Neutrophil (primary cell): ENCODE results near the gene CD55.

Source experiments
- H3K27ac ChIP-seq: fragments of 200-600 bp; sonication (generic); 2 replicates; pipeline ENCODE4 v1.5.1; 2016; ENCODE audit warnings: mild to moderate bottlenecking, moderate library complexity
- H3K27me3 ChIP-seq: fragments of 200-600 bp; sonication (generic); 2 replicates; pipeline ENCODE4 v1.6.0; 2016; ENCODE audit warnings: mild to moderate bottlenecking
- H3K36me3 ChIP-seq: fragments of 200-600 bp; sonication (generic); 2 replicates; pipeline ENCODE4 v1.5.1; 2017
- H3K4me1 ChIP-seq, 2 experiments: fragments of 200-600 bp in 1 of 2; sonication (generic) in 1 of 2; 1 replicate in 1 of 2; 2 replicates in 1 of 2; pipeline versions ENCODE4 v1.5.1 to v1.6.1; 2013 to 2016; ENCODE audit warnings: low read depth in 1 of 2, low read length in 1 of 2, mild to moderate bottlenecking in 1 of 2, moderate library complexity in 1 of 2; ENCODE audit not compliant: control insufficient read depth in 1 of 2, insufficient read depth in 1 of 2
- H3K4me3 ChIP-seq, 2 experiments: fragments of 200-600 bp in 1 of 2; sonication (generic) in 1 of 2; 1 replicate in 1 of 2; 2 replicates in 1 of 2; pipeline ENCODE4 v1.5.1; 2013 to 2016; ENCODE audit warnings: low read depth in 1 of 2, low read length in 1 of 2, mild to moderate bottlenecking in 1 of 2, moderate library complexity in 1 of 2
- H3K9me3 ChIP-seq: fragments of 200-600 bp; sonication (generic); 2 replicates; pipeline ENCODE4 v1.5.1; 2016
- TF ChIP-seq, protein P1 (sequence below): fragments of 200-600 bp; sonication (generic); IDR thresholded peaks from 2 replicates; pipeline ENCODE4 v1.5.1; 2016; ENCODE audit warnings: antibody characterized with exemption

Gene CD55

DNA sequence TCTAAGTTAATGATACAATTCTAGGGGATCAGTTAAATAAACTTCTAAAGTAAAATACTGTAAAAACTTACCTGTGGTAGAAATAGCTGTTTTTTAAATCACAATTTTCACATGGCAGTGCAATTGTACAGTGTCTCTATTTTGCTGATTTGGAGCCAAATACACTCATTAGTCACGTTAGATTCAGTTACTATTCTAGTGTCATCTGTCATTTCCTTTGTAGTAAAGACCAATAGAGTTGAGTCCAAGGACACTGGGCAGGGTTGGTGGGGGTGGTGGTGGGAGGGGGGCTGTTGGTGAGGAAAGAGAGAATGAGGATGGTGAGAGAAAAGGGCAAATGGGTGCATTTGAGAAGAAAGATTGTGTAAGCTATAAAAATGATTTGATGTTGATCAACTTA is 33.6 kb downstream of the CD55 start:
- Histone ChIP-seq H3K27ac (peak overlapping the region; percentile 24), H3K36me3 (peaks cover 87% of the 10 kb centered on the region), H3K27me3 (no peaks in the 10 kb centered on the region), H3K9me3 (no peaks in the 10 kb centered on the region), H3K4me3 (no peak overlapping the region), H3K4me1 (peaks cover 2 to 13% of the 10 kb centered on the region in 2 experiments)
- TF ChIP-seq, protein P1, sequence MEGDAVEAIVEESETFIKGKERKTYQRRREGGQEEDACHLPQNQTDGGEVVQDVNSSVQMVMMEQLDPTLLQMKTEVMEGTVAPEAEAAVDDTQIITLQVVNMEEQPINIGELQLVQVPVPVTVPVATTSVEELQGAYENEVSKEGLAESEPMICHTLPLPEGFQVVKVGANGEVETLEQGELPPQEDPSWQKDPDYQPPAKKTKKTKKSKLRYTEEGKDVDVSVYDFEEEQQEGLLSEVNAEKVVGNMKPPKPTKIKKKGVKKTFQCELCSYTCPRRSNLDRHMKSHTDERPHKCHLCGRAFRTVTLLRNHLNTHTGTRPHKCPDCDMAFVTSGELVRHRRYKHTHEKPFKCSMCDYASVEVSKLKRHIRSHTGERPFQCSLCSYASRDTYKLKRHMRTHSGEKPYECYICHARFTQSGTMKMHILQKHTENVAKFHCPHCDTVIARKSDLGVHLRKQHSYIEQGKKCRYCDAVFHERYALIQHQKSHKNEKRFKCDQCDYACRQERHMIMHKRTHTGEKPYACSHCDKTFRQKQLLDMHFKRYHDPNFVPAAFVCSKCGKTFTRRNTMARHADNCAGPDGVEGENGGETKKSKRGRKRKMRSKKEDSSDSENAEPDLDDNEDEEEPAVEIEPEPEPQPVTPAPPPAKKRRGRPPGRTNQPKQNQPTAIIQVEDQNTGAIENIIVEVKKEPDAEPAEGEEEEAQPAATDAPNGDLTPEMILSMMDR, result no peak

DNA sequence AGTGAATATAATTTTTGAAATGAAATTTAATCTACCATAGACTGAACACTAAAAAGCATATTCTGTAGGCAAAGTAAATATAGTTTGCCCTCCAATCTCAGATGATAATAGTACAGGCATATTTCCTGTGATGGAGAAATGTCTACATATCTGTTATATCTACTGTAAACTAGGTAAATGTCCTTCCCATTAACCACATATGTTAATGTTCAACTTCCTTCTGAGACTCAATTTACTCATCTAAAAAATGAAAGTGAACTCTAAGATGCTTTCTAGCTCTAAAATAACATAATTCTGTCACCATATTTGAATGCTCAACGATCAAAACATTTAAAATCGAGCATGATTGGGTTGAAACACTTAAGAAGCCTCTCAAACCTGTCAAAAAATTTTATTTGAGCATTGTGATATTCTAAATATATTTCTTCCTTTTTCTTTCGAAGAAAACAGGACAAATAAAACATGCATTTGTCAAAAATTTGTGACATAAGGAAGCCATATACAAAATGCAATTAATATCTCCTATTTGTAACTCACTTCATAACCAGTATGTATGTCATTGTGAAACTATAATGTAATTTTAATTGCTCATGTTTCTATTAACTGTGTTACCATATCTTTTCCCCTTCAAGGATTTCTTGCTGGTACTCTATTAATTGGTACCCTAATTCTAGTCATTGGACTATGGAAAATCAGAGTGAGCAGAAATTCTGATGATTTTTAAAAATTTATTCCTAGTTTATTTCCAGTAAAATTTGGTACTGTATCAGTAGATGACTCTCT is 34.2 kb downstream of the CD55 start:
- Histone ChIP-seq H3K4me1 (peaks cover 2 to 13% of the 10 kb centered on the region in 2 experiments), H3K4me3 (no peak overlapping the region), H3K27ac (peak overlapping the region; percentile 2), H3K9me3 (no peaks in the 10 kb centered on the region), H3K27me3 (no peaks in the 10 kb centered on the region), H3K36me3 (peaks cover 91% of the 10 kb centered on the region)
- TF ChIP-seq, protein P1, result no peak

DNA sequence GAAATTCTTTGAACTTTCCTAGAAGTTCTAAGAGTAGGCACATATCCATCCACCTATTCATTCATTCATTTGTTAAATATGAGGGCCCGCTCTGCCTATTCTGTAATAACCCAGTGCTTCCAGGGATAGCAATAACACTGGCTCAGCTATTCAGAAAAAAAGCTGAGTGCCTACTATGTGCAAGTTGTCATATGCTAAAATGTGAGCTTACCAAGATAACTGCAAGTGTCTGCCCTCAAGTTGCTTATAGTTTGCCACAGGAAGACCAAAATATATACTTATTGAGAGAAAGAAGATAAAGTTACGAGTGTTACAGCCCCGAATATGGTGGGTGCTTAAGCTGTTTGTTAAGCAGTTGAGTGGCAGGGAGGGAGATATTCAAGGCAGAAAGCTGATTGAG is 39.6 kb downstream of the CD55 start:
- Histone ChIP-seq H3K4me1 (no peaks in the 10 kb centered on the region), H3K4me3 (no peak overlapping the region), H3K9me3 (no peaks in the 10 kb centered on the region), H3K27ac (no peak overlapping the region), H3K36me3 (peaks cover 85% of the 10 kb centered on the region), H3K27me3 (no peaks in the 10 kb centered on the region)
- TF ChIP-seq, protein P1, result no peak

DNA sequence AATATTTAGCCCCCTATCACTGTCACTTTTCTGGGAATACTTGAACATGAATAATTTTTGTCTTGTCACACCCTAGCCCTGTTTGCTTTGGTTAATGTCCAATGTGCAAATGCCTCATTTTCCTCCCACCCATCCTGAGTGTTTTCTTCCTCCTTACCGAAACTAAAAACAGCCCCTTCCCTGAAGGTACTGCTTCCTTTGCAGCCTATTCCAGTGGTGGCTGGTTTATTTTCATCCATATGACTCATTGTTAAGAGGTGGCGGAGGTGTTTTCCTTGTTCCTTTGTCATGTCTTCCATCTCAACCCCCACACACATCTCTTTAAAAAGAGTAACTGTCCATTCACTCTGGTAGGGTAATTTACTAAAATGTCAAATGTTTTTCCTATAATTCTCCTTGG is 40.4 kb downstream of the CD55 start:
- TF ChIP-seq, protein P1, result no peak
- H3K36me3 ChIP-seq, result peaks cover 85% of the 10 kb centered on the region
- peak overlapping the region; percentile 29 for H3K27ac ChIP-seq
- no peaks in the 10 kb centered on the region for H3K9me3 ChIP-seq
- no peaks in the 10 kb centered on the region for H3K4me1 ChIP-seq
- H3K4me3 ChIP-seq, result no peak overlapping the region
- H3K27me3 ChIP-seq, result no peaks in the 10 kb centered on the region

DNA sequence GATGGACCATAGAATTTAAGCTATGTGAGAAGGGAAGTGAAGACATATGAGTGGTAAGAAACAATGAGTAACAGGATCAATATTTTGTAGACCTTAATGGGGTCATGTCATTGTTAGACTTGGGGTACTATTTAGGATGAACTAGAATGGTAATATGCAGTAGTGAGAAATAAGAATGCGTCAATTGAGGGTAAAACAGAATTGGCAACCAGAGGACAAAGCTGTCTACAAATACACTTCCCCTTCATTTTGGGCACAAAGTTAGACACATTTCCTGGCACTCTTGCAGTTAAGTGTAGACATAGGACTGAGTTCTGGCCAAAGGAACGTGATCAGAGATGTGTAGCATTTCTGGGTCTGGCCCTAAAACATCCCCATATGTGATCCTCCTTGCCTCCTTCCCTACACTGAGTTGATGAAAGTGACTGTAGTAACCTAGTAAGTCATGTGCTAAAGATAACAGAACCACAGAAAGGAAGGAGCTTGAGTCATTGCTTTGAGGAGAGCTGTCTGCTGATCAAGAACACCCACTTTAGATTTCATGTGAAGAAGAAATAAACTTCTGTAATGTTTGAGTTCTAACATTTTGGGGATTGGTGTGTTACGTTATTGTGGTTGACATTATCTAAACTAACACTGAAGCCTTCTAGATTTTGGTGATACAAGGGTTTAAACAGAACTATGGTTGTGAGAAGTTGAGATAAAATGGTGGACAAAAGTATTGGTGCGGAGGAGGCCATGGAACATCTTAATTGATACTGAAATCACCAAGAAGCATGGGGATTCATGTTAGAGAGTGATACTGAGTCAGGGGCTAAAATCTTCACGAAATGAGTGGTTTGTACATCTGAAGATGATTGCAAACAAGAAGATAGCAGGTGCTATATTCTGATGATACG is 41.7 kb downstream of the CD55 start:
- Histone ChIP-seq H3K4me1 (no peaks in the 10 kb centered on the region), H3K9me3 (no peaks in the 10 kb centered on the region), H3K36me3 (peaks cover 76% of the 10 kb centered on the region), H3K27me3 (no peaks in the 10 kb centered on the region), H3K4me3 (no peak overlapping the region), H3K27ac (peak overlapping the region; percentile 29)
- TF ChIP-seq, protein P1, result no peak
